HK-2 (cell line): ENCODE data around the gene DKC1.

ENCODE experiments used
- DNase-seq: peaks from one replicate; pipeline ENCODE4 v3.0.0-alpha.2; 2018; ENCODE audit not compliant: unreplicated experiment

Gene DKC1

DNA sequence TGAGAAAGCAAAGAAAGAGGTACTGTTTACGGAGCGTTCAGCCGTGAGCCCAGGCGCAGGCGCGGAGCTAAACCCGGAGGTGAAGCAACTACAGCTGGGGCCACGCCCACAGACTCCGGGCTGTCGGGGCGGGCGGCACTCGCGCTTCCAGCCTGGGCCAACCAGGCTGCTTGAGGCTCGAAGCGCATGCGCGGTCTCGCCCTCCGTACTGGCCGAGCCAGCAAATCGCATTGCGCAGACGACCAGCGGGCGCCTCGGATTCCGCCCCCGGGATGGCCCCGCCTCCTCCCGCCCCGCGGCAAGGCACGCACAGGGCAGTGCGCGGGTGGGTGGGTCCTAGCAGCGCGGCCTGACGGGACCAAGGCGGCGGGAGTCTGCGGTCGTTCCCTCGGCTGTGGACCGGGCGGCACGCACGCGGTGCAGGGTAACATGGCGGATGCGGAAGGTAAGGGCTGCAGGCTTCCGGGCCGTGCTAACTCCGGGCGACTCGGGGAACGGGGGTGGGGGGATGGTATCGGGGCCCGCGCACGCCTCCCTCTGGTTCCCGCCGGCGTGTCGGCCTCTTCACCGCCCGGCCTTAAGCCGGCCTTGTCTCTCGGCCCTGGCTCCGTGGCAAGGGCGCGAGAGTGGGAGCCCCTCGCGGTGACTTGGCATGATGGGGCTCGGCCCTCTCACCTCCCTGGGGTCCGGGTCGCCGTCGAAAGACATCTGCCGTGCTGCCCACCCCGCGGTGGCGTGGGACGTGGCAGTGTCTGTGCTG lies at the start of gene DKC1:
Gene DKC1 (plus strand): TSS at position 328 of the 760 bp plus-strand sequence. CDS start 102 bp downstream, at position 430.
- peak; percentile 96 for DNase-seq

DNA sequence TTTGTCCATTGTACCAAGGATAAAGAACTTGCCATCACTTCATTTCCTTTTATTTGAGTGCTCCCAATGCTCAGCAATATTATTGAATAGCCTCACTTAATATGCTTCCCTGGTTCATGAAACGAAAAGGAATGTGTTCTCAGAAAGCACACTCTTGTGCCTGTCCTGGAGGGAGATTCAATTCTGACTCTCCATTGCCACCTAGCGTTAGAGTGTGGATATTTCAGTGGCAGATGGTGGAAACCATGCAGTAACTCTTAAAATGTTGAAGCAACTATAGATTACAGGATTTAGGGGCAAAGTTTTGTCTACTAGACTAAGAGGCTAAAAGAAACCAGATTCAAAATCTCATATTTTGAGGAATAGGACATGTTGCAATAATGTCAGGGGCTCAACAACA lies 47.7 kb upstream of the DKC1 start:
- DNase-seq, result no peak

DNA sequence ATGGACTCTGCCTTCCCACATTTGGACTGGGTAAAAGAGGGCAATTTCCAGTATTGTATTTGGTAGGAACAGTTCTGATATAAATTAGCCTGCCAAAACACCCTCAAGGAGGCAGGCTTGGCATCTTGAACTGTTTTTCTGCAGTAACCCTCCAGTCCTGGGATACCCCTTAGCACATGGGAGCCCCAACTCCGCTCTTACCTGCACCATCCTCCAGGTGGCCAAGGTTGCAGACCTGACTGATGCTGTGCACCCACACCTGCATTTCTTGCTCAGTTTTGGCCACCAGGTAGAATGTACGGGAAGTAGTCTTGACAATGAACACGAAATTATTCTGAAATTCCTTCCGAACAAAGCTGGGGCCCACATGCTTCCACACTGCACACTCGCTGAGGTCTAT lies 46.8 kb upstream of the DKC1 start:
- DNase-seq, result no peak

DNA sequence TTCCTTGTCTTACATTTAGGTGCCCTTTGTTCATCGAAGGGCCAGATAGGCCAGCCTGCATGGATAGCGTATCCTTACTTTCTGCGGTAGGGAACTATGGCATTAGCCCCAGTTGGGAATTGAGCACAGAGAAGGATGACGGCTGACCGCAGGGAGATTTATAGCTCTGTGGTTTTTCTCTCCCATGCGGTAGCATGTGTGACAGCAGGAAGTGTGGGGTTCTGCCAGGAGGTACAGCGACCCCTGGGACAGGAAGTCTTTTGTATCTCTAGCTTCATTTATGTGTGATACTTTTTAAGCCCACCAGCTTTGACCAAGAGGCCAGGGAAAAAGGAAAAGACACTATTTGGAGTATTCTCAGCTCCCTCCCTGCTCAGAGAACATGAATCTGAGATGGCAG lies 44.8 kb upstream of the DKC1 start:
- no peak for DNase-seq

DNA sequence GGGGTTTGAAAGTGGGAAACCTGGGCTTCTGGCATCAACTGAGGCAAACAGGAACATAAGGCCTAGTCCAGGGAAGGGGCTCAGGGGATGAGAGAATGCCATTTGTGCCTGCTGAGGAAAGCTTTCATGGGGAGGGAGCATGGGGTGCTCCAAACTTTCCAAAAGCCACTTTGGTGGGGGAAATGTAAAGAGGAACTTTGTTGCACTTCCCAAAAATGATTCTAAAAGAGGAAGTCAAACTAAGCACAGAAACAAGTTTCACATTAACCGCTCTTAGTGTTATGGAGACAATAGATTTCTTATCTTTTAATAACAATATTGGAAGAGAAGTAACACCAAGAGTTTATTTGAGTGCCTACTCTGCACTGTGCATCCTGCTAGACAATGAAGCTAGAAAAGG lies 44.0 kb upstream of the DKC1 start:
- no peak for DNase-seq

DNA sequence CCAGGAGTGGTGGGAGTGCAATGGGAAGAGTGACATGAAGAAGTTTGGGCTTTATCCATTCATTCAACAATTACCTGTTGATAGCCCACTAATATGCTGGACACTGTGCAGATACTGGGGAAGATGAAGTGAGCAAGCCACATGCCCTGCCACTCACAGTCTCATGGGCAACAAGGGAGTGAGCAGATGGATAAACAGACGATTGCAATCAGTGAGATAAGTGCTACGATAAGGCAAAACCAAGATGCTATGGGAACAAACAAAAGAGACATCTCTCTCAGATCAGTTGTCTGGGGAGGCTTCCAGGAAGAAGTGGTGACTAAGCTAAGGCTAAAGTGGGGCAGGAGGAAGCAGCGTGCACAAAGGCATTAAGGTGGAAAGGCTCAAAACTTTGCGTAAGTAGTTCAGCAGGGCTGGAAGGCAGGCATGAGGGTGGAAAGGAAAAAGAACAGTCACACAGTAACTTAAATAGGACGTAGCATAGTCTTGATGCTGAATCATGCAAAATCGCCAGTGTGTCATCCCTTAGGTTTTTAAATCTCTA lies 43.5 kb upstream of the DKC1 start:
- DNase-seq, result no peak

DNA sequence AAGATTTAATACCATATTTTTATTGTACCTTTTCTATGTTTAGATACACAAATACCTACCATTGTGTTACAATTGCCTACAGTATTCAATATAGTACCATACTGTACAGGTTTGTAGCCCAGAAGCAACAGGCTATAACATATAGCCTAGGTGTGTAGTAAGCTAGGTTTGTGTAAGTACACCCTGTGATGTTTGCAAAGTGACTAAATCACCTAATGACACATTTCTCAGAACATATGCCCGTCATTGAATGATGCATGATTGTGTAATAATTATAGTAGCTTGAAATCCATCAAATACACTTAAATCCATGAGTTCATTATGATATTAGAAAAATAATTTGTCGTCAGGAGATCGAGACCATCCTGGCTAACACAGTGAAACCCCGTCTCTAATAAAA lies 42.6 kb upstream of the DKC1 start:
- no peak for DNase-seq

DNA sequence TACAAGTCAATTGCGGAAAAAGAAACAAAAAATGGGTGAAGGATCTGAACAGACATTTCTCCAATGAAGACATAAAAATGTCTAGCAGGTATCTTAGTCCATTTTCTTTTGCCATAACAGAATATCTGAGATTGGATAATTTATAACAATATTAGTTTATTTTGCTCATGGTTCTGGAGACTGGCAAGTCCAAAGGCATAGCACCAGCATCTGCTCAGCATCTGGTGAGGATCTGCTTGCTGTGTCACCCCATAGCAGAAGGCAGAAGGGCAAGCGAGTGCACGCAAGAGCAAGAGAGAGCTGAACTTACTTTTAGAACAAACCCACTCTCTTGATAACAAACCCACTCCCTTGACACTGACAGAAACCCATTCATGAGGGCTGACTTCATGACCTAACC lies 41.5 kb upstream of the DKC1 start:
- DNase-seq, result no peak

DNA sequence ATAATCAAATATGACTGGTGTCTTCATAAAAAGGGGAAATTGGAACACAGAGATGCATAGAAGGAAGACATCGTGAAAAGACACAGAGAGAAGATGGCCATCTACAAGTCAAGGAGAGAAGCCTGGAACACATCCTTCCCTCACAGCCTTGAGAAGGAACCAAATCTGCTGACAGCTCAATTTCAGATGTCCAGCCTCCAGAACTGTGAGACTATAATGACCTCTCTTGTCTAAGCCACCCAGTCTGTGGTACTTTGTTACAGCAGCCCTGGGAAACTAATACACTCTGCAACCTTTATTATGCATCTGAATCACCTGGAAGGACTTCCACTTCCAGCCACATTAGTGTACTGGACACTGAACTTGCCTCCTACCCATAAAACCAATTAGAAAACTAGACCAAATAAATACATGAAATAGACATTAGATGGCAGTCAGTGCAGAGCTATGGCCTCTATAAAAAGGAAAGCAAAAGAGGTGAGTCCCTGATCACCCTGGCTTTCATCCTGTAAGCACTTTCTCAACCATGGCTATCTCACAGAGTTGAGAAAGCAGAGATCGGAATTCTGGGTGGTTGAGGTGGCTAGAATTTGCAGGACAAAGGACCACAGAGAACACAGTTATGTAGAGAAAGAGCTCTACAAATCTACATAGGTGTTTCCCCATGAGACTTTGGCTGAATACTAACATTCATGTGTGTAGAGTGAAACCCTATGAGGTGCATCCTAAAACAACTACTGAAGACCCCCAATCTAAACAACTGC lies 37.5 kb upstream of the DKC1 start:
- DNase-seq, result no peak

DNA sequence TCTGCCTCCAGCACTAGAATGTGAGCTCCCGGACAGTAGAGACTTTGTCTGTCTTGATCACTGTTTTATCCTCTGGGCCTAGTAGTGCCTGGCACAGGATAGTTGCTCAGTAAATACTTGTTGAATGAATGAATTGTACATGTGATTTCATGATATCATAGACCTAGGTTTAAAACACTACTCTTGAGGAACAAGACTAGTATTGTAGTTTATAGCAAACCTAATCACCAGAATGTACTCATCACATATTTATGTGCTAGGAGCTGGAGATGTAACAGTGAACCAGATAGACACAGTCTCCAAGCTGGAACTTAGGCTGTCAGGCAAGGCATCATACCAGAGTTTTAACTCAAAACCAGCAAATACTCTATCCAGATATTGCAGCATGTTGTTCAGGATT lies 35.2 kb upstream of the DKC1 start:
- DNase-seq, result no peak

DNA sequence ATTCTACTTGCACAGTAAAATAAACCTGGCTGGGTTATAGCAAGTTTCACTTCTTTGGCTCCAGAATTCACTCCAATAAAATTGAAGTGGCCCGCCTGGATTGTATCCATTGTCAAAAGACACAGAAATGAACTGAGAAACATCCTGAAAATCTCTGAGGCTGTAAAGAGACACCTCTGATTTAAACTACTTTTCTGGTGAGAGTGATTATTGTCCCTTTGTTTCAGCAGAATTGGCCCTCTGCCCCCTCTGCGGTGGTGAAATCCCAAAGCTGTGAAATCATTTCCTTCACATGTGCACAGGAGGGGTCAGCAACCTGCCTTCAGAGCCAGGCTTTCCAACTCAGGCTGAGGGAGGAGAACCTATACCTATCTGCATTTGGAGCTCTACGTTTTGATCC lies 34.8 kb upstream of the DKC1 start:
- DNase-seq, result no peak

DNA sequence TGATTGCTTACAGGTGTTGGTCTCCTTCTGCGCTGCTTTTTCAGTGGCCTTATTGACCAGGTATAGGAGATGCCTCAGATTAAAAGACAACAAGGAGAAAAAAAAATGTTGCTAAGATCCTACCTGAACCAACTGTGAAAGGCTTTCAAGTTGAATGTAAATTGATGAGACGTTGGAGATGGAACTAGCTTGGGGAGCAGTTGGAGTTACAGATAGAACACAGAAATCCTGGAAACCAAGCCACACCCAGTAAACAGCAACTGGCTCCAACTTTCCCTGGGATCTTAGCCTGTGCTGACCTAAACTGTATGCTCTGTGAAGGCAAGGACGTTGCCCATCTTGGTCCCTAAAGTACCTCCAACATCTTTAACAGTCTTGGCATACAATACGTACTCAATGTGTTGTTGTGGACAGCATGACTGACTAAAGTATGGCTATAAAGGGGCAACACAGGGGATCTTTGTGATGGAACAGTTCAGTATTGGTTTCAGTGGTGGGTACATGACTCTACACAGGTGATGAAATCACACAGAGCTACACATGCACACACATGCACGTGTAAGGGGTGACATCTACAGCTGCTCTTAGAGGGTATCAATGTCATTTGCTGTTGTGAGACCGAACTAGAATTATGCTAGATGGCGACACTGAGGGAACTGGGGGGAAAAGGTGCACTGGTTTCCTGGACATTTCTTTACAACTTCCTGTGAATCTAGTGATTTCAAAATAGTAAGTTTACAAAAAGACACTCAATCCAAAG lies 34.1 kb upstream of the DKC1 start:
- DNase-seq, result no peak

DNA sequence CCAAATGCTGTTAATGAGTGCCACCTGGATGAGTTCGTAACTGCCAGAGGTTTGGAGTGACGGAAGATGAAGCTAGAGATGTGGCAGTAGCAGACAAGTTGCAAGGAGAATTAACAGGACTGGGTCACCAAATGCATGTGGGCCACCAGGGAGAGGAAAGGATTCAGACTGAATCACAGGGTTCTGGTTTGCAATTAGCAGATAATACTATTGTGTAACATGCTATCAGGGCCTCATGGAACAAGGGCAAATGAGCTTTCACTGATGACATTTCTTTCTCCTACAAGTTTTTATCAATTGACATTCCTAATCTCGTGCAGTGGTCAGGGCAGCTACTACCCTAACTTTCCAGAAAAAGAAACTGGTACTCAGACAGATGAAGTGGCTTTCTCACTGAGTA lies 33.2 kb upstream of the DKC1 start:
- no peak for DNase-seq

DNA sequence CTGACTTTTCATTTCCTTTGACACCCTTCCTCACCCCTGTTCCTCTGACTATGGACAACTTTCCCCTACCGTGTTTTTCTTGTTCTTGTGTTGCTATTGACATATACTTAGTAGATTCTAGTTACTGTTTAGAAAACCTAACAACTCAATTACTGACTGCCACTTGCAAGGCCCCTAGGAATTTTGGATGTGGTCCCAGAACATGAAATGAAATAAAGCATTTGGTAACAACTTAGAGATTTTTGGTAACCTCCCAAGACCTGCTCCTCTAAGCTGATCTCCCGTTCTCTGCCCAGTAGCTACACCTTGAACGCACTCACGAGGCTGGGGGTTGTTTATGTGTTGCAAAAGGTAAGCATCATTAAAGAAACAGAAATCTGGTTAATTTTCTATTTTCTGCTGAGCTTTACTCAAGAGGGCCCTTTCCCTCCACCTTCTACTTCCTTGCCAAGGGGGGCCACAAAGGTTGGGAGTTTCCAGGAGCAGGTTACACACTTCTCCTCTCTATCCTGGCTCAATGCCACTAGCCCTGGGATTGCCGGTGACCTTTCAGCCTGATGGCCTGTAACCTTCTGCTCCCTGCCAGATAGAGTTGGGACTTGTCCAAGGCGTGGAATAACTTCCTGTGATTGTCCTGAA lies 32.3 kb upstream of the DKC1 start:
- DNase-seq, result no peak

DNA sequence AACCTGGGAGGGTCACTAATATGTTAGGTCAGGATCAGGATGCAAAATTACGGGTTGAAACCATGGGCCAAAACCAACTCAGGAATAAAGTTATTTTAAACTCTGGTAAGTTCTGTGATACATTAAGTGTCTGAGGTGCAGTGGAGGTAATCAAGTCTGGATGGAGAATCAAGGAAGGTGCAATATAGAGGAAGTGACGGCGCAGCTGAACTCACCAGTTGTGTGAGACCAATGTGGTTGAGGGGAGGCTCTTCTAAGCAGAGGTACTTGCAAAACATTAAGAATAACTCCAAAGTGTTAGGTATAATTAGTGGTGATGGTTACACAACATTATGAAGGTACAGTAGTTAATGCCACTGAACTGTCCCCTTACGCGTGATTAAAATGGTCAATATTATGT lies 31.5 kb upstream of the DKC1 start:
- no peak for DNase-seq

DNA sequence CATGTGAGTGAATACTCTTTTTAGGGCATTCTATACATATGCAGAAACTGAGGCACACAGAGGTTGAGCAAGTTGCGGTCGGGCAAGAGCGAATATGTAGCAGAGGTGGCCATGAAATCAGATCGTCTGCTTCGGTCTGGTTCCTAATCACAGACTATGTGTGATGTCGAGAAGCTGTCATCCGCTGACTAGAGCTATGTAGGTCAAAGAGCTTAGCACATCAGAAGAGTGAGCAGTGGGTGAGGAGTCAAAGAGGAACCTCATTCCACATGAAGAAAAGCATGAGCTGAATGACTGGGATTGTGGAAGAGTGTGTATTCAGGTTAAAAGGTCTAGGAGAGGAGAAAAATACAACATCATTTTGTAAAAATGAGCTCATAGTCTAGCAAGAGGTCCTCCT lies 30.8 kb upstream of the DKC1 start:
- no peak for DNase-seq

DNA sequence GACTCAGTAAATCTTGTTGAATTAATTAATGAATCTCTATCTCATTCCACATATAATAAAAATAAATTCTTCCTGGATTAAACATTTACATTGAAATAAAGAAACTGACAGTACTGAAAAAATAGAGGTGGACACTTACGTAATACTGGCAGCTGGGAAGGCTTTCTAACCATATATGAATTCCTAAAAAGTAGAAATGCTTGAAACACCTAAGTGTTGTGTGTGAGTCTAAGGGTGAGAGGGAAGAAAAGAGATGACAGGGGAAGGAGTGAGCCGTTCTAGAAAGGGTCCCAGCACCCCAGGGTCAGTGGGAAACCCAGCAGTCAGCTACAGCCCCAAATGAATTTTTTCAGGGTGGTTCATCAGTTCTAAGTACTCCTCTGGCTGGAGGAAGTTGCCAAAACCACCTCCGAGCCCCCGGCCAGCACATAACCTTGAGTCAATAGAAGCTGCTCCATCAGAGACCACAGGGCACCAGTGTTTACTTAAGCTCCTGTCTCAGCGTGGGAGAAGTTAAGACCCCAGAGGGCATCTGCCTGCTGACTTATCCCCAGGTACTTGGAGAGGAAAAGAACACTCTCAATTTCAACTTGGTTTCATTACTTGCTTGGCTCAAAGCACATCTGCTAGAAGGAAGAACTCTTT lies 30.1 kb upstream of the DKC1 start:
- DNase-seq, result no peak

DNA sequence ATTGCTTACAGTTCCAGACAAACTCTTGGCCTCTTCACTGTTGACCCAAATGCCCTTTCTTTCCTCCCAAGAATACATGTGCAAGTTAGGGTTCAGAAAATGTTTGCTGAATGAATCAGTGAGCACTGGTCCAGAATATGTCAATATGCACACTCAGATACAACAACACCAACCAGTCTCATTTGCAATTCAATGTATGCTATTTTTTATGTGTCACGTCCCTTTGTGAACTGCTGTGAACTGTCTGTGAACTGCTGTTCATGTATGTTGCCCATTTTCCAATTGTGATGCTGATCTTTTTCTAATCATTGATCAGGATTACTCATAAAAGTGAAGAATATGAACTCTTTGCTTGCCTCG lies 29.6 kb upstream of the DKC1 start:
- no peak for DNase-seq

DNA sequence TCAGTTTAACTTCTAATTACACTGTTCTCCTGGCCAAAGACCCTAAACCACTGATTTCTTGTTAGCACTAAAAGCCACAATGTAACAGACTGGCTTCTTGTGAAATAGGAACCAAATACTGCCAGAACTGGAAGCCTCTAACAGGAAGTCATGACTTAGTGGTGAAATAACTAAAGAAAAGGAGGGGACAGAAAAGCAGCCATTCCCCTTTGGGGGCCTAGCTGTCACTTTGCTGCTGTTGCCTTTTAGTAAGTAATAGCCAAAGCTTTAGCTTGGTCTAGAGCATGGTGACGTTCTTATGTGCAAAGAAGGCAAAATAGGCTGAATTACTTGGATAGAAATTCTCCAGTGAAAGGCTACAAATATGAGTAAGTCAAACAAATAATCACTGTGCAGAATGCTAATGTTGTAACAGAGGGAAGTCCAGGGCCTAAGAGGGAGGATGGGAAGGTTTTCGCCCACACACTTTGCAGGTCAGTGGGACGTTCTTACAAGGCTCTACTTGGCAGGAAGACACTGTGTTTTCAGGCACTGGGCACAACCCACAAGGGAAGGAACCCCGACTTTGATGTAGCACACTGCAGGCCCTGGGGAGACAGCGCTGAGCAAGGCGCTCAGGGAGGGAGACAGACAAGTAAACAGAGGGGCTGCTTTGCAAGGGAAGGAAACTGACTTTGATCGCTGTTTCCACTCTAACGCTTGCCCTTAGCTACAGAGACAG lies 28.4 kb upstream of the DKC1 start:
- DNase-seq, result no peak

DNA sequence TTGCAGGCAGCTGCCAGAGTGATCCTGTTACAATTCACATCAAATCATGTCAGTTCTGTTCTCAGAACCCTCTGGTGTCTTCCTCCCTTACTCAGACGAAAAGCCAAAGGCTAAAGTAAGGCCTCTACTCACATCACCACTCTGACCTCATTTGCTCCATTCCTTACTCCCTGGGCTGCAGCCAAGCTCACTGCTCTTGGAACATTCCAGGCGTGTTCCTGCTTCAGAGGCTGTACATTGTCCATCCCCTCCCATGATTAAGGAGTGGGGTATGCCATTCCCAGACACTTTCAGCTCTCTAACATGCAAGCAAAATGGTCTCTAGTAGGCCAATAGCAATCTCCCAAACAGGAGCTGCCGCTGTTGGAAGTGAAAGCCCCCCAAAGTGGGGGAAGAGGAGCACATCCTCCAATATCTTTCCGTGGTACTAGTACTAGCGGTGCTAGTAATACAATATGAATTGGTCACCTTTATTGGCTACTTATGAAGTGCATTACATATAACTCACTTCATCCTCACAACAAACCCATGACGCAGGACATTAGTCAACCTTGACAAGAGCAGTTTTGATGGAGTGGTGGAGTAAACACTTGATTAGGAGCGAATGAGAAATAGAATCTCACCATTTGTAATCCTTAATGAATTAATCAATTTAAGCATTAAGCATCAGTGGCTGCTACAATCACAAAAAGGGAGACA lies 26.8 kb upstream of the DKC1 start:
- no peak for DNase-seq
